ENCODE results near the gene CCDC85C. TPM values are rescaled to one million over a fixed set of nuclear protein-coding genes. Genes with fewer than 3 reads are reported as not detected.

Gene CCDC85C
- total RNA-seq, 2 experiments from 2014 or later = 6.8 to 7.9 TPM

DNA sequence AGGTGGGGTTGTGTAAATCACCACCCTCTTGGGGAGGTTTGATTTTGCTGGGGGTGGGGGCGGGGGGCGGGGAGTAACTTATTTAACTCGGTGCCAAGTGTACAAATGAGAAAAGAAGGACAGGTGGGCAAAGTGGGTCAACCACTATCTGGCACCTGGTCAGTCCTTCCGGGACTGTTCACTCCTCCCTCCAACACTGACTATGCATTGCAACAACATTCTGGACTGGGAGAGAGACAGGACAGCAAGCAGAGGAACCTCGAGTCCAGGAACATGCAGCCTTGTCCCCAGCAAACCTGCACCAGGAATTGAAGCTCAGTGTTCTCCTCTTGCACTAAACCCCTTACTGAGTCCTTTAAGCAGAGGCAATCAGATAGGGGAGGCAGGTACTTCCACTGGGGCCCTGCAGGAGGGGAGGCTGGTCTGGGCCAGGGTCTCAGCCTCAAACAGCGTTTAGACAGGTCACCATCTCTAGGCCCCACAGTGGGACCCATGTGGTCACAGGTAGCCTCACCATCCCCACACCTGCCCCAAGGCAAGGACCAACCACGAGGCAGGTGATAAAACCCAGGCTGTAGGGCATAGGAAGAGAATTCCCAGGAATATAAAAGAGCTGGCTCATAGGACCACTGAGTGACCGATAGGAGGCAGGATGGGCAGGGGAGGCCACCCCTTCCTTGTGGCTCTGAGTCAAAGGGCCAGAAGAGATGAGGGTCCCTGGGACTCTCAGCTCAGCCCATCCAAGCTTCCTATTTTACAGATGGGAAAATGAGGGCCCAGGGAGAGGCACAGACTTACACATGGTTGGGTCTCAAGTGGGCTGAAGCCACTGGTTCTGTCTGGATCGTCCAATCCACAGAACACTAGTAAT lies 9.8 kb downstream of the CCDC85C start:
- no peak for ATAC-seq
- Mint-ChIP-seq H3K4me3 (no peak overlapping the region), H3K4me1 (ENCODE audit: low read depth) (peaks cover 13% of the 10 kb centered on the region), H3K36me3 (ENCODE audit: low read depth) (no peaks in the 10 kb centered on the region), H3K27ac (peak overlapping the region; percentile 57), H3K9me3 (no peaks in the 10 kb centered on the region), H3K27me3 (no peaks in the 10 kb centered on the region)
- TF ChIP-seq, protein P1, sequence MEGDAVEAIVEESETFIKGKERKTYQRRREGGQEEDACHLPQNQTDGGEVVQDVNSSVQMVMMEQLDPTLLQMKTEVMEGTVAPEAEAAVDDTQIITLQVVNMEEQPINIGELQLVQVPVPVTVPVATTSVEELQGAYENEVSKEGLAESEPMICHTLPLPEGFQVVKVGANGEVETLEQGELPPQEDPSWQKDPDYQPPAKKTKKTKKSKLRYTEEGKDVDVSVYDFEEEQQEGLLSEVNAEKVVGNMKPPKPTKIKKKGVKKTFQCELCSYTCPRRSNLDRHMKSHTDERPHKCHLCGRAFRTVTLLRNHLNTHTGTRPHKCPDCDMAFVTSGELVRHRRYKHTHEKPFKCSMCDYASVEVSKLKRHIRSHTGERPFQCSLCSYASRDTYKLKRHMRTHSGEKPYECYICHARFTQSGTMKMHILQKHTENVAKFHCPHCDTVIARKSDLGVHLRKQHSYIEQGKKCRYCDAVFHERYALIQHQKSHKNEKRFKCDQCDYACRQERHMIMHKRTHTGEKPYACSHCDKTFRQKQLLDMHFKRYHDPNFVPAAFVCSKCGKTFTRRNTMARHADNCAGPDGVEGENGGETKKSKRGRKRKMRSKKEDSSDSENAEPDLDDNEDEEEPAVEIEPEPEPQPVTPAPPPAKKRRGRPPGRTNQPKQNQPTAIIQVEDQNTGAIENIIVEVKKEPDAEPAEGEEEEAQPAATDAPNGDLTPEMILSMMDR (IDR thresholded peaks at IDR 0.05) = no peak
- CTCF ChIA-PET = interaction anchor here (1.1 to 1.6 kb wide), 3 partner anchors 9 to 94 kb away, joined by 3 to 8 read pairs (median 3); no protein-coding TSS in a partner anchor
- no peak for DNase-seq
- POLR2A ChIA-PET = interaction anchor here (0.6 to 1.5 kb wide), 5 partner anchors 9 to 370 kb away, joined by 3 to 6 read pairs (median 3); partner anchors contain the start of gene CCDC85C
- intact Hi-C loops (cut with micrococcal nuclease) = no loop called here

GRCh38 chr14:99592933-99593753 lies 10.9 kb downstream of the CCDC85C start:
- Mint-ChIP-seq H3K4me3 (no peak overlapping the region), H3K9me3 (no peaks in the 10 kb centered on the region), H3K27ac (no peak overlapping the region), H3K4me1 (ENCODE audit: low read depth) (peaks cover 13% of the 10 kb centered on the region), H3K27me3 (no peaks in the 10 kb centered on the region), H3K36me3 (ENCODE audit: low read depth) (no peaks in the 10 kb centered on the region)
- POLR2A ChIA-PET = interaction anchor here (1.5 kb wide), 1 partner anchor 12 kb away, joined by 3 read pairs; no protein-coding TSS in a partner anchor
- no peak for DNase-seq
- intact Hi-C loops (cut with micrococcal nuclease) = no loop called here
- TF ChIP-seq, protein P1 (IDR thresholded peaks at IDR 0.05) = no peak
- no peak for ATAC-seq
- CTCF ChIA-PET = no interaction called here

DNA sequence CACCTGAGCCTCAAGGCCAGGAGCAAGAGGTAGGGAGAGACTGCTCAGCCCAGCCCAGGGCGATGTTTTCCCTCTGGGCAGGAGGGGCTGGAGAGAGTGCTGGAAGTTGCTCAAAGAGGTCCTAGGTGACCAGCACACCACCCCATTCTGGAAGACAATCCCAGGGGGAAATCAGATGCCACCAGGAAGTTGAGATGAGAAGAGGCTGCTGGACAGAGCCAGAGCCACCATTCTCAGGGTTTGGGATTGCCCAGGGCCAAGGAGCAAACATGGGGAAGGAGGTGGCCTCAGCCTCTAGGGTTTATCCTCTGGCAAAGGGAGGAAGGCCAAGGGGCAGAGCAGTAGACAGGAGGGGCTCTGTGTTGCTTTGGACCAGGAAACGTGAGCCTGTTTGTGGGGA lies 11.6 kb downstream of the CCDC85C start:
- Mint-ChIP-seq H3K4me1 (ENCODE audit: low read depth) (peaks cover 13% of the 10 kb centered on the region), H3K27ac (no peak overlapping the region), H3K9me3 (no peaks in the 10 kb centered on the region), H3K27me3 (no peaks in the 10 kb centered on the region), H3K36me3 (ENCODE audit: low read depth) (no peaks in the 10 kb centered on the region), H3K4me3 (no peak overlapping the region)
- CTCF ChIA-PET = no interaction called here
- DNase-seq (no peak), ATAC-seq (no peak)
- TF ChIP-seq, protein P1 (IDR thresholded peaks at IDR 0.05) = no peak
- POLR2A ChIA-PET = no interaction called here
- intact Hi-C loops (cut with micrococcal nuclease) = no loop called here

GRCh38 chr14:99590746-99591555 lies 13.1 kb downstream of the CCDC85C start:
- Mint-ChIP-seq H3K4me3 (no peak overlapping the region), H3K27me3 (no peaks in the 10 kb centered on the region), H3K27ac (no peak overlapping the region), H3K36me3 (ENCODE audit: low read depth) (no peaks in the 10 kb centered on the region), H3K9me3 (no peaks in the 10 kb centered on the region), H3K4me1 (ENCODE audit: low read depth) (peaks cover 13% of the 10 kb centered on the region)
- intact Hi-C loops (cut with micrococcal nuclease) = no loop called here
- no peak for ATAC-seq
- ChIA-PET POLR2A (no interaction called here), CTCF (no interaction called here)
- TF ChIP-seq, protein P1 (IDR thresholded peaks at IDR 0.05) = no peak
- no peak for DNase-seq
